ENCODE measurements around the gene PALS1.

Gene PALS1

DNA sequence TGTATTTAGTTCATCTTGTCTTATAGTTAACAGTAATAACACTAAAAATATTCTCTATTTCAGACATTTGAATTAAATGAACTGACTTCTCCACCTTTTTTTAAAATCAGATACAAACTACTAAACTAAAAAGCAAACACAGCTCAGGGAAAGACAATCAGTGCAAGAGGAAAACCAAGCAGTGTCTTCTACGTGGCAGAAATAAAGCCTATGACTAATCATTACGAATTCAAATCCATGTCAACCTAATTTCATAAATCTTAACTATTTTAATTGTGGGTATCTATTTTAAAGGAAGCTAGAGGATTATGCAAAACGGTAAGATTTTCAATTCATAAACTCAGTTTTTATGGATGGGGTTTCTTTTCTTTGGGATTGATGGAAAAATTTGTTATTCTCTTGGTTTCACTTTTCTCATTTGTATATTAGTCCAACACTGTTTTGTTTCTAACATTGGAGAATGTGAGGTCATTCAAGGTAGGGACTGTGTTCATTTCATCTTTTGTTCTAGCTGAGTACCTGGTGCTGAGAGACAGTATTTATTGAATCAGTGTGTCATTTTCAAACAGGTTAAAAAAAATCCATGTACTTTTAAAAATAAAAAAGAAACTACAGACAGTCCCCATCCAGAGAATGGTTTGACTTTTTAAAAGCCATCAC lies 12.8 kb upstream of the PALS1 start:
- ChIA-PET CTCF (no interaction called here), POLR2A (no interaction called here)
- Histone ChIP-seq H3K36me3 (ENCODE audit: control insufficient read depth in 2 of 2, insufficient read depth in 1 of 2, low read length in 2 of 2) (no peaks in the 10 kb centered on the region), H3K27ac (ENCODE audit: extremely low read depth, low read depth, low read length) (no peak overlapping the region), H3K4me3 (ENCODE audit: low read depth, low read length) (no peak overlapping the region), H3K9me3 (ENCODE audit: control insufficient read depth, insufficient read depth, low read depth, low read length) (no peaks in the 10 kb centered on the region), H3K4me1 (ENCODE audit: control insufficient read depth, insufficient read depth, low read length) (peaks cover 5% of the 10 kb centered on the region; the same call in 1 of the 2 replicates)
- TF ChIP-seq ZNF335 (tag by site-specific recombination; conservative IDR thresholded peaks at IDR 0.05) (no peak), ZNF341 (tag by site-specific recombination; IDR thresholded peaks at IDR 0.05; ENCODE audit: low read depth) (no peak), ZNF394 (tag by site-specific recombination; IDR thresholded peaks at IDR 0.05; ENCODE audit: borderline replicate concordance) (no peak), HOXA7 (CRISPR knock-in tag; IDR thresholded peaks at IDR 0.05; ENCODE audit: borderline replicate concordance) (no peak), ZNF350 (tag by site-specific recombination; IDR thresholded peaks at IDR 0.05) (no peak), ZNF239 (tag by site-specific recombination; IDR thresholded peaks at IDR 0.05) (no peak), ZNF133 (tag by site-specific recombination; IDR thresholded peaks at IDR 0.05) (no peak), OVOL3 (tag by site-specific recombination; IDR thresholded peaks at IDR 0.05) (no peak), ZBTB8A (tag by site-specific recombination; IDR thresholded peaks at IDR 0.05) (no peak)
- TF ChIP-seq, protein P1, sequence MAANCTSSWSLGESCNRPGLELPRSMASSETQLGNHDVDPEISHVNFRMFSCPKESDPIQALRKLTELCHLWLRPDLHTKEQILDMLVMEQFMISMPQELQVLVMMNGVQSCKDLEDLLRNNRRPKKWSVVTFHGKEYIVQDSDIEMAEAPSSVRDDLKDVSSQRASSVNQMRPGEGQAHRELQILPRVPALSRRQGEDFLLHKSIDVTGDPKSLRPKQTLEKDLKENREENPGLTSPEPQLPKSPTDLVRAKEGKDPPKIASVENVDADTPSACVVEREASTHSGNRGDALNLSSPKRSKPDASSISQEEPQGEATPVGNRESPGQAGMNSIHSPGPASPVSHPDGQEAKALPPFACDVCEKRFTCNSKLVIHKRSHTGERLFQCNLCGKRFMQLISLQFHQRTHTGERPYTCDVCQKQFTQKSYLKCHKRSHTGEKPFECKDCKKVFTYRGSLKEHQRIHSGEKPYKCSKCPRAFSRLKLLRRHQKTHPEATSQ (tag by site-specific recombination; IDR thresholded peaks at IDR 0.05), result no peak
- TF ChIP-seq, protein P2, sequence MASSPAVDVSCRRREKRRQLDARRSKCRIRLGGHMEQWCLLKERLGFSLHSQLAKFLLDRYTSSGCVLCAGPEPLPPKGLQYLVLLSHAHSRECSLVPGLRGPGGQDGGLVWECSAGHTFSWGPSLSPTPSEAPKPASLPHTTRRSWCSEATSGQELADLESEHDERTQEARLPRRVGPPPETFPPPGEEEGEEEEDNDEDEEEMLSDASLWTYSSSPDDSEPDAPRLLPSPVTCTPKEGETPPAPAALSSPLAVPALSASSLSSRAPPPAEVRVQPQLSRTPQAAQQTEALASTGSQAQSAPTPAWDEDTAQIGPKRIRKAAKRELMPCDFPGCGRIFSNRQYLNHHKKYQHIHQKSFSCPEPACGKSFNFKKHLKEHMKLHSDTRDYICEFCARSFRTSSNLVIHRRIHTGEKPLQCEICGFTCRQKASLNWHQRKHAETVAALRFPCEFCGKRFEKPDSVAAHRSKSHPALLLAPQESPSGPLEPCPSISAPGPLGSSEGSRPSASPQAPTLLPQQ (tag by site-specific recombination; IDR thresholded peaks at IDR 0.05), result no peak
- TF ChIP-seq, protein P3, sequence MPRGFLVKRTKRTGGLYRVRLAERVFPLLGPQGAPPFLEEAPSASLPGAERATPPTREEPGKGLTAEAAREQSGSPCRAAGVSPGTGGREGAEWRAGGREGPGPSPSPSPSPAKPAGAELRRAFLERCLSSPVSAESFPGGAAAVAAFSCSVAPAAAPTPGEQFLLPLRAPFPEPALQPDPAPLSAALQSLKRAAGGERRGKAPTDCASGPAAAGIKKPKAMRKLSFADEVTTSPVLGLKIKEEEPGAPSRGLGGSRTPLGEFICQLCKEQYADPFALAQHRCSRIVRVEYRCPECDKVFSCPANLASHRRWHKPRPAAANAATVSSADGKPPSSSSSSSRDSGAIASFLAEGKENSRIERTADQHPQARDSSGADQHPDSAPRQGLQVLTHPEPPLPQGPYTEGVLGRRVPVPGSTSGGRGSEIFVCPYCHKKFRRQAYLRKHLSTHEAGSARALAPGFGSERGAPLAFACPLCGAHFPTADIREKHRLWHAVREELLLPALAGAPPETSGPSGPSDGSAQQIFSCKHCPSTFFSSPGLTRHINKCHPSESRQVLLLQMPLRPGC (tag by site-specific recombination; IDR thresholded peaks at IDR 0.05), result no peak
- TF ChIP-seq, protein P4, sequence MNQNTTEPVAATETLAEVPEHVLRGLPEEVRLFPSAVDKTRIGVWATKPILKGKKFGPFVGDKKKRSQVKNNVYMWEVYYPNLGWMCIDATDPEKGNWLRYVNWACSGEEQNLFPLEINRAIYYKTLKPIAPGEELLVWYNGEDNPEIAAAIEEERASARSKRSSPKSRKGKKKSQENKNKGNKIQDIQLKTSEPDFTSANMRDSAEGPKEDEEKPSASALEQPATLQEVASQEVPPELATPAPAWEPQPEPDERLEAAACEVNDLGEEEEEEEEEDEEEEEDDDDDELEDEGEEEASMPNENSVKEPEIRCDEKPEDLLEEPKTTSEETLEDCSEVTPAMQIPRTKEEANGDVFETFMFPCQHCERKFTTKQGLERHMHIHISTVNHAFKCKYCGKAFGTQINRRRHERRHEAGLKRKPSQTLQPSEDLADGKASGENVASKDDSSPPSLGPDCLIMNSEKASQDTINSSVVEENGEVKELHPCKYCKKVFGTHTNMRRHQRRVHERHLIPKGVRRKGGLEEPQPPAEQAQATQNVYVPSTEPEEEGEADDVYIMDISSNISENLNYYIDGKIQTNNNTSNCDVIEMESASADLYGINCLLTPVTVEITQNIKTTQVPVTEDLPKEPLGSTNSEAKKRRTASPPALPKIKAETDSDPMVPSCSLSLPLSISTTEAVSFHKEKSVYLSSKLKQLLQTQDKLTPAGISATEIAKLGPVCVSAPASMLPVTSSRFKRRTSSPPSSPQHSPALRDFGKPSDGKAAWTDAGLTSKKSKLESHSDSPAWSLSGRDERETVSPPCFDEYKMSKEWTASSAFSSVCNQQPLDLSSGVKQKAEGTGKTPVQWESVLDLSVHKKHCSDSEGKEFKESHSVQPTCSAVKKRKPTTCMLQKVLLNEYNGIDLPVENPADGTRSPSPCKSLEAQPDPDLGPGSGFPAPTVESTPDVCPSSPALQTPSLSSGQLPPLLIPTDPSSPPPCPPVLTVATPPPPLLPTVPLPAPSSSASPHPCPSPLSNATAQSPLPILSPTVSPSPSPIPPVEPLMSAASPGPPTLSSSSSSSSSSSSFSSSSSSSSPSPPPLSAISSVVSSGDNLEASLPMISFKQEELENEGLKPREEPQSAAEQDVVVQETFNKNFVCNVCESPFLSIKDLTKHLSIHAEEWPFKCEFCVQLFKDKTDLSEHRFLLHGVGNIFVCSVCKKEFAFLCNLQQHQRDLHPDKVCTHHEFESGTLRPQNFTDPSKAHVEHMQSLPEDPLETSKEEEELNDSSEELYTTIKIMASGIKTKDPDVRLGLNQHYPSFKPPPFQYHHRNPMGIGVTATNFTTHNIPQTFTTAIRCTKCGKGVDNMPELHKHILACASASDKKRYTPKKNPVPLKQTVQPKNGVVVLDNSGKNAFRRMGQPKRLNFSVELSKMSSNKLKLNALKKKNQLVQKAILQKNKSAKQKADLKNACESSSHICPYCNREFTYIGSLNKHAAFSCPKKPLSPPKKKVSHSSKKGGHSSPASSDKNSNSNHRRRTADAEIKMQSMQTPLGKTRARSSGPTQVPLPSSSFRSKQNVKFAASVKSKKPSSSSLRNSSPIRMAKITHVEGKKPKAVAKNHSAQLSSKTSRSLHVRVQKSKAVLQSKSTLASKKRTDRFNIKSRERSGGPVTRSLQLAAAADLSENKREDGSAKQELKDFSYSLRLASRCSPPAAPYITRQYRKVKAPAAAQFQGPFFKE (tag by site-specific recombination; IDR thresholded peaks at IDR 0.05; ENCODE audit: borderline replicate concordance), result no peak

DNA sequence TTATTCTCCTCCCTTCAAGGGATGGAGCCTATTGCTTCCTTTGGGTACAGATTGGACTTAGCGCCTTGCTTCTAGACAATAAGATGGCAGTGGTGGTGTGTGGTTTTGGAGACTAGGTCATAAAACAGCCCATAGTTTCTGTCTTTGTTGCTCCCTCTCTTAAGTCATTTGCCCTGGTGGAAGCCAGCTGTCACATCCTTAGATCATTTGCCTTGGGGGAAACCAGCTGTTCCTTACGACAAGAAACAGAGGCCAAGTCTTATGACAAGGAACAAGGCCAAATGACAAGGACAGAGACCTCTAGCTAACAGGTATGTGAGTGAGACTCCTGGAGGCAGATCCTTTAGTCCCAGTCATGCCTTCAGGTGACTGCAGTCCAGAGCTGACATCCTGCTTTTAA lies 9.2 kb upstream of the PALS1 start:
- no peaks in the 10 kb centered on the region for H3K9me3 ChIP-seq (ENCODE audit: control insufficient read depth, insufficient read depth, low read depth, low read length)
- no peak overlapping the region for H3K27ac ChIP-seq (ENCODE audit: extremely low read depth, low read depth, low read length)
- no peak overlapping the region for H3K4me3 ChIP-seq (ENCODE audit: low read depth, low read length)
- no peaks in the 10 kb centered on the region for H3K36me3 ChIP-seq (ENCODE audit: control insufficient read depth in 2 of 2, insufficient read depth in 1 of 2, low read length in 2 of 2)
- peaks cover 2% of the 10 kb centered on the region; the same call in 1 of the 2 replicates for H3K4me1 ChIP-seq (ENCODE audit: control insufficient read depth, insufficient read depth, low read length)
- CTCF ChIA-PET, result interaction anchor here (1.0 to 1.8 kb wide), 3 partner anchors 10 to 54 kb away, joined by 3 to 5 read pairs (median 3); no protein-coding TSS in a partner anchor
- POLR2A ChIA-PET, result interaction anchor here (0.6 to 1.5 kb wide), 2 partner anchors 10 to 52 kb away, joined by 4 to 6 read pairs; partner anchors contain the start of gene PALS1
- TF ChIP-seq ZNF76 (tag by site-specific recombination; IDR thresholded peaks at IDR 0.05; ENCODE audit: borderline replicate concordance, low read depth) (no peak), YY1 (tag by site-specific recombination; IDR thresholded peaks at IDR 0.05) (no peak), ZNF677 (tag by site-specific recombination; IDR thresholded peaks at IDR 0.05) (no peak), ZNF10 (tag by site-specific recombination; IDR thresholded peaks at IDR 0.05) (no peak), ZNF146 (tag by site-specific recombination; IDR thresholded peaks at IDR 0.05) (no peak), ZNF585B (tag by site-specific recombination; IDR thresholded peaks at IDR 0.05) (no peak), ZXDB (tag by site-specific recombination; IDR thresholded peaks at IDR 0.05) (no peak)
- TF ChIP-seq, protein P5, sequence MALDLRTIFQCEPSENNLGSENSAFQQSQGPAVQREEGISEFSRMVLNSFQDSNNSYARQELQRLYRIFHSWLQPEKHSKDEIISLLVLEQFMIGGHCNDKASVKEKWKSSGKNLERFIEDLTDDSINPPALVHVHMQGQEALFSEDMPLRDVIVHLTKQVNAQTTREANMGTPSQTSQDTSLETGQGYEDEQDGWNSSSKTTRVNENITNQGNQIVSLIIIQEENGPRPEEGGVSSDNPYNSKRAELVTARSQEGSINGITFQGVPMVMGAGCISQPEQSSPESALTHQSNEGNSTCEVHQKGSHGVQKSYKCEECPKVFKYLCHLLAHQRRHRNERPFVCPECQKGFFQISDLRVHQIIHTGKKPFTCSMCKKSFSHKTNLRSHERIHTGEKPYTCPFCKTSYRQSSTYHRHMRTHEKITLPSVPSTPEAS (tag by site-specific recombination; IDR thresholded peaks at IDR 0.05), result no peak
